Glomerular visceral epithelial cell (primary cell): Measurements from ENCODE around the gene MYH10.

Source experiments
- DNase-seq: peaks from one replicate; pipeline ENCODE4 v3.0.0-alpha.2; 2016; ENCODE audit errors: extremely low spot score

MYH10 gene

DNA sequence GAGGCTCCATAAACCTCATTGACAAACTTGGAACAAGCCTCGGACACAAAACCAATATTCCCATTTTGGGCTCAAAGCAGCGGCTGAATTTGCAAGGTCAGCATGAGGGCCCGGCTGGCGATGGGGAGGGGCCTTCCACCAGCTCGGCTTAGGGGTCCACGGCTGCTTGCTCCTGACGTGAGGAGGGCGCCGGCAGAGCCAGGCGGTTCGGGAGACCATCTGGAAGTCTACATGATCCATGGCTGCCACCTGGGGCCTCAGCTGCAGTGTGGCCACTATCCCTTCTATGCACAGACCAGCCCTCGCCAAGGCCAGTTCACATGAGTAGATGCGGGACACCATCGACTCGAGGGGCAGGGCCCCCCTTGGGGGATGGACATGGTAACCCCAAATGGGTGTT, 155.7 kb downstream of the MYH10 start:
- no peak for DNase-seq

DNA sequence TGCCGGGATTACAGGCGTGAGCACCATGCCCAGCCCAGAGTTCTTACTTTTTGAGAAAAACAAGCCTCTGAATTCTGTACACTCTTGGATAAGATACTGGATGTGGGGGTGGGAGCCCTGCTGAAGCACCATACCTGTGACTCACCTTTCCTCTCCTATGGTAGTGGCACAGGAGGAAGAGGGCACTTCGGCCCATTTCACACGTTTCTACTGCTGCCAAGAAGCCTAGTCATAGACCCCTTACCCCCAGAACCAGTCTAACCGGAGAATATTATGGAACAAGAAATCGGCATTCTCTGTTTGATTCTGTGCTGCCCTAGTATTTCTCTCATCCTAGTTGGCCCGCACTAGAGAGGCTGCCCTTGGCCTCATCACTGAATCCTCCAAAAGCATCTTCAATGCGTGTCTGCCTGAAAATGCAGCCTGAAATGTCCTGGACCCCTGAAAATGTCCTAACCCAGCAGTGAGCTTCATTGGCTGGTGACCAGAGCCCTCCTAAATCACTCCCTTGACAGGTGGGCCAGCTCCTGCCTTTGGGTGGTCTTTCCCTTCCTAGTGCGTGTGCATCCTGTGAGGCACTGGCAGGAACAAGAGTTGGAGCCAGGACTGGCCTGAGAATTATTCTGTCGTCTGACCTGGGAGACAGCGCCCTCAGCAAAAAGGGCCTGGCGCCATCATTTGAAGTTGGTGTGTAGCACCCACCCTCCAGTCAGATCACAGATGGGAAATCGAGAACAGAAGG, 156.9 kb downstream of the MYH10 start:
- no peak for DNase-seq

DNA sequence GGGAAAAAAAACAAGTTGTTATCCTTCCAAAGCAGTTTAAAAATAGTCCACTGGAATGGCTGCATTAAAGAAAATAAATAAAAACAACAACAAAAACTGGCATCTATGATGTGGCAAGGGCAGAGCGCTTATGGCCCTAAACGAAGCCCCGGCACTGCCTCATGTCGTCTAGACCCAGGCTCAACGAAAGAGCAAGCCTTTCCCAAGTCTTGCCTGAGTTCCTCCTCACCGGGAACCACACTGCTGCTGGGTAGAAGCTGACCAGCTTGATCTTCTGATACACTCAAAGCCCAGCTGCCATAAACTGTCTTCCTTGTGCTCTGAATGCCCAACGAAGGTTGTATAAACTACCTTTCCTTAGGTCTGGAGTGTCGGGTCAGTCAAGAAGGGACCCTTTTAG, 157.9 kb downstream of the MYH10 start:
- DNase-seq: no peak

GRCh38 chr17:8470447-8471047, 160.0 kb downstream of the MYH10 start:
- no peak for DNase-seq

GRCh38 chr17:8469964-8470363, 160.6 kb downstream of the MYH10 start:
- DNase-seq: no peak

DNA sequence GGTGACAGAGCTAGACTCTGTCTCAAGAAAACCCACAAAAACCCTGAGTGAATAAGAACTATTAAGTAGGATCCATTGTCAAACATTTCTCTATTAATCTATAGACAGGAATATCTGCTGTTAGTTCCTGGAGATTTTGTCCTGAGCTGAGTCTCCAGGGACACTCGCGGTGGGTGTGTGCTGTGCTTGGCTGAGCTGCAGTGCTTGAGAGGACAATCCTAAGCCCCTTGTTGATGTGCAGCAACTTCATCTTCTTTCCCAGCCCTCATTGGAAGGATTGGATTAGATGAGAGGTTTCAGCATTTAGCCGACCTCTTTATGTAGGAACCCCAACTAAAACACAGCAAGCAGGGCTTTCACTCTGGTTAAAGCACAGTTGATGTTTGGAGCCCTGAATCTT, 161.5 kb downstream of the MYH10 start:
- DNase-seq: no peak

DNA sequence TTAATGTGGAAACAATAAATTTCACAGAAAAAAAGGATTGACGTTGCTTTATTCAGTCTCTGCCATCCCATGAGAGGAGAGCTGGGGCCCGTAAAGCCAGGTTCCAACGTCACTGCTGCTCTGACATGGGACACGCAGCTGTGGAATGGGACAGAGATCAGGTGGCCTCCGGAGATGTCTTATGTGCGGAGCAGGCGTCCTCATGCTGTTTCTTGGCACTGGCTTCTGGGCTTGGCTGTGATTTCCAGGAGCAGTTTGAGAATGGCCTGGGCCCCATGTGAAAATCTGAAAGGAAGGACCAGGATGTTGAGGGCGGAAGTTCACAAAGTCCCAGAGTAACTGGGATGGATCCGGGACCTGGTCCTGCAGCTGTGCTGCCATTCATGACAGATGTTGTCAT, 162.4 kb downstream of the MYH10 start:
- DNase-seq: no peak

GRCh38 chr17:8467527-8467926, 163.0 kb downstream of the MYH10 start:
- DNase-seq: no peak

GRCh38 chr17:8466873-8467272, 163.7 kb downstream of the MYH10 start:
- no peak for DNase-seq

- DNase-seq: no peak
These were observed 164.1 kb downstream of the MYH10 start for GRCh38 chr17:8466456-8466855.

DNA sequence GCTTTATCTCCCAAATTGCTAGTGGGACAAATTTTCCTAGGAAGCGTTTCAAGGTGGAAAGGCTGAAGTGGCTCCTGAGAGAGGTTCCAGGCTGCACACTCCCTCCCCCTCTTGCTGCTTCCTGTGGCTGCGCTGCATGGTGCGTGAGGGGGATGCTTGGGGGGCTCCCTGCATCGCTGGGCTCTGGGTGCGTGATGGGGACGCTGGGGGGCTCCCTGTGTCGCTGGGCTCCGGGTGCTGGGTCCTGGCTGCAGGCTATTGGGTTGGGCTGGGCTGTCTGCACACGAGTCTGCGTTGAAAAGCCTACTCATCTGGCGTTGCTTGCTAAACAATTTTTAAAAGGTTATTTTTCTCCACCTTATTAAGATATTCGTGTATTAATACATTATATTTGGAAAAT, 164.8 kb downstream of the MYH10 start:
- DNase-seq: no peak

- DNase-seq: no peak
These were observed 165.2 kb downstream of the MYH10 start for GRCh38 chr17:8465356-8465755.

DNA sequence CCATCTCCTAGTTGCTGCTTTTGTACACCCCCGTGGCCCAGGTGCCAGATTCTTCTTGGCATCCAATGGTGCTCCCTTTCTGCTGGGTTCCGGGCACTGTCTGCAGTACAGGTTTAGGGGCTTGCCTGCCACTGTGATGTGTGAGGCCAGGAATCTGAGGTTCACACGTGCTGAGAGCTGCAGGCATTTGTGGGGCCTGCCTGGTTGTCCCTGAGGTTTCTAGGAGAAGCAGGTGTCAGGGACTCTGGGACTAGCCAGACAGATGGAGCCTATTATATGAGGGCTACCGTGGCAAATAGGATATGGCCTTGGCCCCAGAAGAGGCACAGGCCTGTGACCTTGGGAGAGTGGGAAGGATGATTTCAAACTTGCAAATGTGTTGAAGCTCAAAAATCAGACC, 165.6 kb downstream of the MYH10 start:
- no peak for DNase-seq

DNA sequence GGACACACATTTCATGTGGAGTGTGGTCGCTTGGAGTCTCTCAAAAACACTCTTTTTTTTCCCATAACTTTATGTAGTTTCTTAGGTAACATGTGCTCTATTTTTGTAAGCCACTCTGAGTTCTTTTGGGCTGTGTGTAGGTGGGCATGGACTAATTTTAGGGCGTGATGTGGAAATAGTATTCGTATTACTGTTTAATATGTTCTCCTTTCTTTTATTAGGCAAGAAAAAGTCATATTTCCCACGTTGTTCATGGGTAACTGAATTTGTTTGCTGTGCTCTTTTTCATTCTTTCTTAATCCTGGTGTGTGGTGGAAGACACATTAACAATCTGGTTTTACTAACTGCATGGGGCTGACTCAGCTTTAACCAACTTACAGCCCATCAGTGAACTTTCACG, 167.4 kb downstream of the MYH10 start:
- no peak for DNase-seq

GRCh38 chr17:8462564-8462963, 168.0 kb downstream of the MYH10 start:
- DNase-seq: no peak

DNA sequence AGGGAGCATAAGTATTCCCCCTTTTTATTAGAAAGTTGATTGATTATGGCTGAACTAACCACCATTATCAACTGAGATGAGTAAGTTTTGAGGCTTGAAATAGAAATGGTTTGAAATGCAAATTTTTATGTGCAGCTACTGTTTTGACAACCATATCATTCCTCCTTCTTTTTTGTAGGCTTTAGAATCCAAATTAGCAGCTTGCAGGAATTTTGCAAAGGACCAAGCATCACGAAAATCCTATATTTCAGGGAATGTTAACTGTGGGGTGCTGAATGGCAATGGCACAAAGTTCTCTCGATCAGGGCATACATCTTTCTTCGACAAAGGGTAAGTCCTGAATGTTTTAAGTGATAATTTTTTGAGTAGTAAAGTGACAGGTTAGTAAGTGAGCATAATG, 170.7 kb downstream of the MYH10 start:
- no peak for DNase-seq

- no peak for DNase-seq
These were observed 171.4 kb downstream of the MYH10 start for GRCh38 chr17:8459107-8459506.

GRCh38 chr17:8458128-8458527, 172.4 kb downstream of the MYH10 start:
- no peak for DNase-seq

DNA sequence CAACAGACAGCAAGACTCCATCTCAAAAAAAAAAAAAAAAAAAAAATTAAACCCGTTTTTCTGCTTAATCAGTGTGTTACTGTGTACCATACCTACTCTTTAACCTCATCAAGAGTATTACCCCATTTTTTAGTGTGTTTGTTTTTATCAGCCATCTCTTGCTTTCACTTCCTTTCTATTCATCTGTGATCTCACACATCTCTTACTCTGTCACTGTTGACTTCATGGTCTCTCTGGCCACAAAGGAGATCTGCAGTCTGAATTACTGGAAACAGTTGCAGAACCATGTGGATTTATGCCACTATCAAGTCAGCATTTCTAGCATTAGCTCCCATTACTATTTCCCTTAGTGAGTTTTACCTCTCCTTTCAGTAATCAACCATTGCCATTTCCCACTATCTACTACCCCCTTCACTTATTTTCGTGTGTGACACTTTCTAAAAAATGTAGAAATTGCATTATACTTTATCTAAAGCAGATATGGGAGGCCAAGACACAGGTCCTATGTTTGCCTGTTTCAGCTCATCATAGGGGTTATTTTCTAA, 174.8 kb downstream of the MYH10 start:
- no peak for DNase-seq

- DNase-seq: no peak
These were observed 177.2 kb downstream of the MYH10 start for GRCh38 chr17:8453326-8453725.

DNA sequence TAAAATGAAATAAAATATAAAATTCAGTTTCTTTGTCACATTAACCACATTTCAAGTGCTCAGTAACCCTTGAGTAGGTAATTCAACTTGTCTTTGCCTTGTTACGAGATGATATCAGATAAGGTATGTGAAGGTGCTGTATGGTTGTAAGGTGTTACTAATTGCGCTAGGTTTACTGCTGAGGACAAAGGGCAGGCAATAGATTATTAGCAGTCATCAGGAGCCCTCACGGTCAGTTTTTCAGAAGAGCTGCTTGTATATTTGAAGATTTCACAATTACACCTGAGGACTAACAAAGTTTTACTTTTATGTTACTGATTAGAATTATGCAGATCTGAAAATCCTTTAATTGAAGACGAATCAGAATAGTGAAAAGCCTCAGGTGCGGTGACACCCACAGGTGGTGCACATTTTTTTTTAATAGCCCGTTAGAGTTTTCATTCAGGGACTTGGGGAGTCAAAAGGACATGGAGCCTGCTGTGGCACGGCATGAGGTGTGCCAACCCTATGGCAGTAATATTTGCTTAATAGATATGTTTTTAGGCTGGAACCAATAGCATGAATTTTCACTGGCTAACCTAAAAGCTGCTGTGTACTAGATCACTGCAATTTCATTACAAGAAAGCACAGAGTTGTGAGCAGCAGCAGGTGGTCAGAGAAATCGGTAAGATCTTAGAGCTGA, 178.5 kb downstream of the MYH10 start:
- DNase-seq: no peak

- no peak for DNase-seq
These were observed 182.2 kb downstream of the MYH10 start for GRCh38 chr17:8448310-8448709.

DNA sequence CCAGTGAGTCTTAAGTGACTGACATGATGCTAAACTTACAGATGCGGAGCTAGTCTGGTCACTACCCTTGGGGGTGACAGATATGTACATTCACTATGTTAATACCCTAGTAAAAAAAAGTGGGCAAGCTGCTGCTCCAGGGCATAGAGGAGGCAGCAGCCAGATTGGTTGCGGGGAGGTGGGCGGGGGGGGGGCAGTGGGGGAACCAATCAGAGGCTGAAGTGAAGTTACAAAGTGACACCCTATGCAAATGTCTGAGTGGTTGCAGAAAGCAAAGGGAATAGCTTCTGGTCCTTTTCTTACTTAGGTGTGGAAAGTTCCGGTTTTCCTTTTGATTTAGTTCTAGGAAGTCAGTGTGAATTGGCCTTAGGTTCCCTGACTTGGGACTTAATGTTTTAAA, 182.7 kb downstream of the MYH10 start:
- no peak for DNase-seq
